Activated CD4-positive, alpha-beta T cell treated with anti-CD3 and anti-CD28 coated beads for 24 hours (primary cell): Measurements from ENCODE around the gene UNK.
"Not testable (repeated sequence)": the region's sequence is repeated elsewhere in the genome, so short reads cannot be mapped to it uniquely, and the experiment has no call there.

Source experiments
- DNase-seq, 2 donors: peaks; one replicate each; pipeline ENCODE4 v3.0.0-alpha.2; 2020; ENCODE audit warnings: low read depth in 2 of 2

The UNK gene

GRCh38 chr17:75849279-75849646, 64.7 kb downstream of the UNK start:
- DNase-seq: no peak

- no peak for DNase-seq
Observed at GRCh38 chr17:75849724-75850123, 65.1 kb downstream of the UNK start.

GRCh38 chr17:75850928-75851692, 66.5 kb downstream of the UNK start:
- no peak for DNase-seq

GRCh38 chr17:75851693-75851991, 67.0 kb downstream of the UNK start:
- not testable (repeated sequence) for DNase-seq

- no peak for DNase-seq
Observed at GRCh38 chr17:75853433-75853832, 68.8 kb downstream of the UNK start.

GRCh38 chr17:75854101-75854748, 69.6 kb downstream of the UNK start:
- no peak for DNase-seq

GRCh38 chr17:75854881-75855309, 70.3 kb downstream of the UNK start:
- DNase-seq: no peak

GRCh38 chr17:75855310-75856061, 70.9 kb downstream of the UNK start, which contains the start of gene WBP2:
Gene WBP2, minus strand, starts transcription at chr17:75855335. Its CDS starts 38 bp downstream, at chr17:75855297.
- DNase-seq: peak; percentile 92 to 96

- no peak for DNase-seq
Observed at GRCh38 chr17:75856062-75856756, 71.6 kb downstream of the UNK start.

- DNase-seq: not testable (repeated sequence)
Observed at GRCh38 chr17:75859358-75859757, 74.8 kb downstream of the UNK start.

- no peak for DNase-seq
Observed at GRCh38 chr17:75861927-75862317, 77.3 kb downstream of the UNK start.

GRCh38 chr17:75864448-75864871, 79.9 kb downstream of the UNK start:
- no peak for DNase-seq

- not testable (repeated sequence) for DNase-seq
Observed at GRCh38 chr17:75864887-75865286, 80.3 kb downstream of the UNK start.

GRCh38 chr17:75865404-75866188, 81.0 kb downstream of the UNK start:
- not testable (repeated sequence) for DNase-seq

- DNase-seq: not testable (repeated sequence)
Observed at GRCh38 chr17:75868730-75869281, 84.2 kb downstream of the UNK start.

GRCh38 chr17:75869282-75870141, 84.9 kb downstream of the UNK start:
- no peak for DNase-seq

GRCh38 chr17:75870228-75870627, 85.6 kb downstream of the UNK start:
- not testable (repeated sequence) for DNase-seq

GRCh38 chr17:75872434-75873351, 88.1 kb downstream of the UNK start:
- DNase-seq: no peak
